GM23338 (cell line): ENCODE measurements around the gene GRIK4. TPM values are rescaled to one million over a fixed set of nuclear protein-coding genes. Genes with fewer than 3 reads are reported as not detected.

Experiments used
- ATAC-seq: fragments of 200-7000 bp; cut with Tn5 transposase; 3 replicates; pipeline ENCODE4 v1.9.1; 2020
- DNase-seq: peaks from one replicate; pipeline ENCODE4 v3.0.0-alpha.2; 2015; ENCODE audit warnings: low spot score
- H2AFZ ChIP-seq: fragments of 200-600 bp; sonication (generic); 2 replicates; pipeline ENCODE4 v1.8.0; 2016; ENCODE audit warnings: antibody characterized with exemption, mild to moderate bottlenecking, moderate library complexity
- H3F3A ChIP-seq: fragments of 200-600 bp; sonication (generic); replicated peaks from 2 replicates; pipeline ENCODE4 v1.8.0; 2017; ENCODE audit warnings: antibody characterized with exemption, mixed run types, low read depth
- H3K27ac ChIP-seq: fragments of 200-600 bp; sonication (generic); 2 replicates; pipeline ENCODE4 v1.6.1; 2016; ENCODE audit warnings: low read depth
- H3K27me3 ChIP-seq: fragments of 200-600 bp; sonication (generic); 2 replicates; pipeline ENCODE4 v1.8.0; 2016; ENCODE audit warnings: mild to moderate bottlenecking, mixed run types, moderate library complexity; ENCODE audit not compliant: insufficient read depth
- H3K36me3 ChIP-seq: fragments of 200-600 bp; sonication (generic); 2 replicates; pipeline ENCODE4 v1.8.0; 2016; ENCODE audit warnings: mild to moderate bottlenecking; ENCODE audit not compliant: insufficient read depth
- H3K4me1 ChIP-seq: fragments of 200-600 bp; sonication (generic); 2 replicates; pipeline ENCODE4 v1.8.0; 2016; ENCODE audit warnings: mild to moderate bottlenecking, moderate library complexity; ENCODE audit not compliant: insufficient read depth
- H3K4me2 ChIP-seq: fragments of 200-600 bp; sonication (generic); 2 replicates; pipeline ENCODE4 v1.7.1; 2017; ENCODE audit warnings: mixed run types
- H3K4me3 ChIP-seq: fragments of 200-600 bp; sonication (generic); 2 replicates; pipeline ENCODE4 v1.6.1; 2016; ENCODE audit warnings: mixed run types
- H3K79me2 ChIP-seq: fragments of 200-600 bp; sonication (generic); replicated peaks from 2 replicates; pipeline ENCODE4 v1.8.0; 2017; ENCODE audit warnings: mild to moderate bottlenecking; ENCODE audit not compliant: insufficient read depth
- H3K9me2 ChIP-seq: fragments of 200-600 bp; sonication (generic); 2 replicates; pipeline ENCODE4 v1.8.0; 2017; ENCODE audit not compliant: insufficient read depth
- H4K20me1 ChIP-seq: fragments of 200-600 bp; sonication (generic); replicated peaks from 2 replicates; pipeline ENCODE4 v1.8.0; 2017; ENCODE audit warnings: mild to moderate bottlenecking; ENCODE audit not compliant: insufficient read depth
- H3K27ac Mint-ChIP-seq: 2 replicates; pipeline ENCODE4 v1.8.0; 2020; ENCODE audit warnings: inconsistent platforms, mild to moderate bottlenecking, moderate library complexity, mixed read lengths
- H3K27me3 Mint-ChIP-seq: 3 replicates; pipeline ENCODE4 v1.8.0; 2022; ENCODE audit warnings: low read depth, mild to moderate bottlenecking, moderate library complexity, mixed read lengths, inconsistent platforms; ENCODE audit not compliant: insufficient read depth, poor library complexity
- H3K36me3 Mint-ChIP-seq: 3 replicates; pipeline ENCODE4 v1.8.0; 2021; ENCODE audit warnings: low read depth, mild to moderate bottlenecking, inconsistent platforms, moderate library complexity, mixed read lengths
- H3K4me1 Mint-ChIP-seq: 3 replicates; pipeline ENCODE4 v1.8.0; 2020; ENCODE audit warnings: mild to moderate bottlenecking, inconsistent platforms, mixed read lengths
- H3K4me3 Mint-ChIP-seq: 3 replicates; pipeline ENCODE4 v1.8.0; 2021; ENCODE audit warnings: moderate library complexity, mild to moderate bottlenecking, inconsistent platforms, mixed read lengths
- H3K9me3 Mint-ChIP-seq: 3 replicates; pipeline ENCODE4 v1.8.0; 2020; ENCODE audit warnings: moderate library complexity, mild to moderate bottlenecking, inconsistent platforms, mixed read lengths
- CREB1 ChIP-seq: fragments of 250-450 bp; sonication (Bioruptor Pico); IDR thresholded peaks from 2 replicates; pipeline ENCODE4 v1.5.0; 2020; ENCODE audit warnings: low read depth, mild to moderate bottlenecking, moderate library complexity
- EZH2 ChIP-seq: fragments of 200-600 bp; sonication (generic); IDR thresholded peaks from one replicate; pipeline ENCODE4 v1.8.0; 2017; ENCODE audit warnings: antibody characterized with exemption, mild to moderate bottlenecking, low read depth; ENCODE audit not compliant: unreplicated experiment
- EZH2phosphoT487 ChIP-seq: fragments of 200-600 bp; sonication (generic); IDR thresholded peaks from one replicate; pipeline ENCODE4 v1.8.1; 2018; ENCODE audit warnings: antibody characterized with exemption; ENCODE audit not compliant: unreplicated experiment
- JUNB ChIP-seq: IDR thresholded peaks from one replicate; pipeline ENCODE4 v1.6.1; 2016; ENCODE audit warnings: antibody characterized with exemption; ENCODE audit not compliant: unreplicated experiment
- NANOG ChIP-seq: IDR thresholded peaks from 2 replicates; pipeline ENCODE4 v1.6.1; 2016; ENCODE audit warnings: antibody characterized with exemption, borderline replicate concordance
- POLR2AphosphoS5 ChIP-seq: IDR thresholded peaks from 2 replicates; pipeline ENCODE4 v1.6.1; 2016; ENCODE audit warnings: antibody characterized with exemption, low read depth
- STAT1 ChIP-seq: IDR thresholded peaks from one replicate; pipeline ENCODE4 v1.6.1; 2016; ENCODE audit warnings: antibody characterized with exemption; ENCODE audit not compliant: unreplicated experiment
- ZNF114 ChIP-seq: fragments of 250-450 bp; sonication (Bioruptor Pico); IDR thresholded peaks from 2 replicates; pipeline ENCODE4 v1.5.0; 2020; ENCODE audit warnings: mild to moderate bottlenecking, moderate library complexity
- ZNF331 ChIP-seq: fragments of 250-450 bp; sonication (Bioruptor Pico); IDR thresholded peaks from 2 replicates; pipeline ENCODE4 v1.5.0; 2020; ENCODE audit warnings: low read depth, mild to moderate bottlenecking, moderate library complexity
- polyA plus RNA-seq: library from polyadenylated mRNA; unstranded; fragments of >200 nt; fragmentation: Nextera tagmentation; extraction: Ambion mirVana; gene quantifications from 2 replicates; pipeline ENCODE4 v1.2.1, GENCODE V29; 2016
- total RNA-seq: library from RNA; depleted of rRNA; stranded (reverse); fragments of >200 nt; shearing (Covaris generic); gene quantifications from 2 replicates; pipeline ENCODE4 v1.2.3, GENCODE V29; 2014
- TF ChIP-seq, protein P1 (sequence below): fragments of 250-450 bp; sonication (Bioruptor Pico); IDR thresholded peaks from 2 replicates; pipeline ENCODE4 v1.5.0; 2020; ENCODE audit warnings: mild to moderate bottlenecking, moderate library complexity
- TF ChIP-seq, protein P2 (sequence below), 2 experiments: fragments of 200-600 bp in 1 of 2; sonication (generic) in 1 of 2; conservative IDR thresholded peaks; 2 replicates each; pipeline versions ENCODE4 v1.5.1 to v1.6.1; 2016 to 2017; ENCODE audit warnings: antibody characterized with exemption in 2 of 2, low read depth in 2 of 2, mild to moderate bottlenecking in 2 of 2, moderate library complexity in 1 of 2
- TF ChIP-seq, protein P3 (sequence below): IDR thresholded peaks from 2 replicates; pipeline ENCODE4 v1.6.1; 2016; ENCODE audit warnings: antibody characterized with exemption
- TF ChIP-seq, protein P4 (sequence below): IDR thresholded peaks from one replicate; pipeline ENCODE4 v1.6.1; 2018; ENCODE audit warnings: antibody characterized with exemption; ENCODE audit not compliant: unreplicated experiment

Gene GRIK4
- total and polyA plus RNA-seq, 2 experiments from 2014 or later: 0.63 to 2.2 TPM

DNA sequence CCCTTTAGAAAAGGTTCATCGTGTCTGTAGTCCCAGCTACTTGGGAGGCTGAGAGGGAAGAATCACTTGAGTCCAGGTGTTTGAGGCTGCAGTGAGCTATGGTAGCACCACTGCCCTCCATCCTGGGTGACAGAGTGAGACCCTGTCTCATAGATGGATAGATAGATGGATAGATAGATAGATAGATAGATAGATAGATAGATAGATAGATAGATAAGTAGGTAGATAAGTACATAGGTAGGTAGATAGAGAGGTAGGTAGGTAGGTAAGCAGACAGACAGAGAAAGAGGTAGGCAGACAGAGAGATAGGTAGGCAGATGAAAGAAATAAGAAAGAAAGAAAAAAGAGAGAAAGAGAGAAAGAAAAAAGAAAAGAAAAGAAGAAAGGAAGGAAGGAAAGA, 156.4 kb downstream of the GRIK4 start:
- Histone ChIP-seq H3K36me3 (no peaks in the 10 kb centered on the region; the same call in 1 of the 2 replicates), H3K79me2 (no peaks in the 10 kb centered on the region), H3K9me2 (no peaks in the 10 kb centered on the region), H4K20me1 (peaks cover 2% of the 10 kb centered on the region; the same call in 1 of the 2 replicates), H3K4me2 (no peak overlapping the region), H3K4me3 (no peak overlapping the region), H3K27ac (no peak overlapping the region), H3K4me1 (no peaks in the 10 kb centered on the region; the same call in 1 of the 2 replicates), H3F3A (no peaks in the 10 kb centered on the region), H2AFZ (no peak overlapping the region), H3K27me3 (no peaks in the 10 kb centered on the region)
- ATAC-seq: no peak
- TF ChIP-seq EZH2: no peak
- TF ChIP-seq, protein P1, sequence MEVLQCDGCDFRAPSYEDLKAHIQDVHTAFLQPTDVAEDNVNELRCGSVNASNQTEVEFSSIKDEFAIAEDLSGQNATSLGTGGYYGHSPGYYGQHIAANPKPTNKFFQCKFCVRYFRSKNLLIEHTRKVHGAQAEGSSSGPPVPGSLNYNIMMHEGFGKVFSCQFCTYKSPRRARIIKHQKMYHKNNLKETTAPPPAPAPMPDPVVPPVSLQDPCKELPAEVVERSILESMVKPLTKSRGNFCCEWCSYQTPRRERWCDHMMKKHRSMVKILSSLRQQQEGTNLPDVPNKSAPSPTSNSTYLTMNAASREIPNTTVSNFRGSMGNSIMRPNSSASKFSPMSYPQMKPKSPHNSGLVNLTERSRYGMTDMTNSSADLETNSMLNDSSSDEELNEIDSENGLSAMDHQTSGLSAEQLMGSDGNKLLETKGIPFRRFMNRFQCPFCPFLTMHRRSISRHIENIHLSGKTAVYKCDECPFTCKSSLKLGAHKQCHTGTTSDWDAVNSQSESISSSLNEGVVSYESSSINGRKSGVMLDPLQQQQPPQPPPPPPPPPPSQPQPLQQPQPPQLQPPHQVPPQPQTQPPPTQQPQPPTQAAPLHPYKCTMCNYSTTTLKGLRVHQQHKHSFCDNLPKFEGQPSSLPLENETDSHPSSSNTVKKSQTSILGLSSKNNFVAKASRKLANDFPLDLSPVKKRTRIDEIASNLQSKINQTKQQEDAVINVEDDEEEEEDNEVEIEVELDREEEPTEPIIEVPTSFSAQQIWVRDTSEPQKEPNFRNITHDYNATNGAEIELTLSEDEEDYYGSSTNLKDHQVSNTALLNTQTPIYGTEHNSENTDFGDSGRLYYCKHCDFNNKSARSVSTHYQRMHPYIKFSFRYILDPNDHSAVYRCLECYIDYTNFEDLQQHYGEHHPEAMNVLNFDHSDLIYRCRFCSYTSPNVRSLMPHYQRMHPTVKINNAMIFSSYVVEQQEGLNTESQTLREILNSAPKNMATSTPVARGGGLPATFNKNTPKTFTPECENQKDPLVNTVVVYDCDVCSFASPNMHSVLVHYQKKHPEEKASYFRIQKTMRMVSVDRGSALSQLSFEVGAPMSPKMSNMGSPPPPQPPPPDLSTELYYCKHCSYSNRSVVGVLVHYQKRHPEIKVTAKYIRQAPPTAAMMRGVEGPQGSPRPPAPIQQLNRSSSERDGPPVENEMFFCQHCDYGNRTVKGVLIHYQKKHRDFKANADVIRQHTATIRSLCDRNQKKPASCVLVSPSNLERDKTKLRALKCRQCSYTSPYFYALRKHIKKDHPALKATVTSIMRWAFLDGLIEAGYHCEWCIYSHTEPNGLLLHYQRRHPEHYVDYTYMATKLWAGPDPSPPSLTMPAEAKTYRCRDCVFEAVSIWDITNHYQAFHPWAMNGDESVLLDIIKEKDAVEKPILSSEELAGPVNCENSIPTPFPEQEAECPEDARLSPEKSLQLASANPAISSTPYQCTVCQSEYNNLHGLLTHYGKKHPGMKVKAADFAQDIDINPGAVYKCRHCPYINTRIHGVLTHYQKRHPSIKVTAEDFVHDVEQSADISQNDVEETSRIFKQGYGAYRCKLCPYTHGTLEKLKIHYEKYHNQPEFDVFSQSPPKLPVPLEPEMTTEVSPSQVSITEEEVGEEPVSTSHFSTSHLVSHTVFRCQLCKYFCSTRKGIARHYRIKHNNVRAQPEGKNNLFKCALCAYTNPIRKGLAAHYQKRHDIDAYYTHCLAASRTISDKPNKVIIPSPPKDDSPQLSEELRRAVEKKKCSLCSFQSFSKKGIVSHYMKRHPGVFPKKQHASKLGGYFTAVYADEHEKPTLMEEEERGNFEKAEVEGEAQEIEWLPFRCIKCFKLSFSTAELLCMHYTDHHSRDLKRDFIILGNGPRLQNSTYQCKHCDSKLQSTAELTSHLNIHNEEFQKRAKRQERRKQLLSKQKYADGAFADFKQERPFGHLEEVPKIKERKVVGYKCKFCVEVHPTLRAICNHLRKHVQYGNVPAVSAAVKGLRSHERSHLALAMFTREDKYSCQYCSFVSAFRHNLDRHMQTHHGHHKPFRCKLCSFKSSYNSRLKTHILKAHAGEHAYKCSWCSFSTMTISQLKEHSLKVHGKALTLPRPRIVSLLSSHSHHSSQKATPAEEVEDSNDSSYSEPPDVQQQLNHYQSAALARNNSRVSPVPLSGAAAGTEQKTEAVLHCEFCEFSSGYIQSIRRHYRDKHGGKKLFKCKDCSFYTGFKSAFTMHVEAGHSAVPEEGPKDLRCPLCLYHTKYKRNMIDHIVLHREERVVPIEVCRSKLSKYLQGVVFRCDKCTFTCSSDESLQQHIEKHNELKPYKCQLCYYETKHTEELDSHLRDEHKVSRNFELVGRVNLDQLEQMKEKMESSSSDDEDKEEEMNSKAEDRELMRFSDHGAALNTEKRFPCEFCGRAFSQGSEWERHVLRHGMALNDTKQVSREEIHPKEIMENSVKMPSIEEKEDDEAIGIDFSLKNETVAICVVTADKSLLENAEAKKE (CRISPR knock-in tag): no peak
- TF ChIP-seq, protein P2, sequence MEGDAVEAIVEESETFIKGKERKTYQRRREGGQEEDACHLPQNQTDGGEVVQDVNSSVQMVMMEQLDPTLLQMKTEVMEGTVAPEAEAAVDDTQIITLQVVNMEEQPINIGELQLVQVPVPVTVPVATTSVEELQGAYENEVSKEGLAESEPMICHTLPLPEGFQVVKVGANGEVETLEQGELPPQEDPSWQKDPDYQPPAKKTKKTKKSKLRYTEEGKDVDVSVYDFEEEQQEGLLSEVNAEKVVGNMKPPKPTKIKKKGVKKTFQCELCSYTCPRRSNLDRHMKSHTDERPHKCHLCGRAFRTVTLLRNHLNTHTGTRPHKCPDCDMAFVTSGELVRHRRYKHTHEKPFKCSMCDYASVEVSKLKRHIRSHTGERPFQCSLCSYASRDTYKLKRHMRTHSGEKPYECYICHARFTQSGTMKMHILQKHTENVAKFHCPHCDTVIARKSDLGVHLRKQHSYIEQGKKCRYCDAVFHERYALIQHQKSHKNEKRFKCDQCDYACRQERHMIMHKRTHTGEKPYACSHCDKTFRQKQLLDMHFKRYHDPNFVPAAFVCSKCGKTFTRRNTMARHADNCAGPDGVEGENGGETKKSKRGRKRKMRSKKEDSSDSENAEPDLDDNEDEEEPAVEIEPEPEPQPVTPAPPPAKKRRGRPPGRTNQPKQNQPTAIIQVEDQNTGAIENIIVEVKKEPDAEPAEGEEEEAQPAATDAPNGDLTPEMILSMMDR (conservative IDR thresholded peaks at IDR 0.05; ENCODE audit: low read depth in 2 of 2): no peak
- TF ChIP-seq, protein P3, sequence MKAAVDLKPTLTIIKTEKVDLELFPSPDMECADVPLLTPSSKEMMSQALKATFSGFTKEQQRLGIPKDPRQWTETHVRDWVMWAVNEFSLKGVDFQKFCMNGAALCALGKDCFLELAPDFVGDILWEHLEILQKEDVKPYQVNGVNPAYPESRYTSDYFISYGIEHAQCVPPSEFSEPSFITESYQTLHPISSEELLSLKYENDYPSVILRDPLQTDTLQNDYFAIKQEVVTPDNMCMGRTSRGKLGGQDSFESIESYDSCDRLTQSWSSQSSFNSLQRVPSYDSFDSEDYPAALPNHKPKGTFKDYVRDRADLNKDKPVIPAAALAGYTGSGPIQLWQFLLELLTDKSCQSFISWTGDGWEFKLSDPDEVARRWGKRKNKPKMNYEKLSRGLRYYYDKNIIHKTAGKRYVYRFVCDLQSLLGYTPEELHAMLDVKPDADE: no peak
- no peak for TF ChIP-seq CREB1
- TF ChIP-seq NANOG: no peak
- TF ChIP-seq ZNF331: no peak
- no peak for TF ChIP-seq EZH2phosphoT487
- TF ChIP-seq JUNB: no peak
- no peak for TF ChIP-seq STAT1
- no peak for TF ChIP-seq ZNF114 (CRISPR knock-in tag)
- no peak for TF ChIP-seq POLR2AphosphoS5
- TF ChIP-seq, protein P4, sequence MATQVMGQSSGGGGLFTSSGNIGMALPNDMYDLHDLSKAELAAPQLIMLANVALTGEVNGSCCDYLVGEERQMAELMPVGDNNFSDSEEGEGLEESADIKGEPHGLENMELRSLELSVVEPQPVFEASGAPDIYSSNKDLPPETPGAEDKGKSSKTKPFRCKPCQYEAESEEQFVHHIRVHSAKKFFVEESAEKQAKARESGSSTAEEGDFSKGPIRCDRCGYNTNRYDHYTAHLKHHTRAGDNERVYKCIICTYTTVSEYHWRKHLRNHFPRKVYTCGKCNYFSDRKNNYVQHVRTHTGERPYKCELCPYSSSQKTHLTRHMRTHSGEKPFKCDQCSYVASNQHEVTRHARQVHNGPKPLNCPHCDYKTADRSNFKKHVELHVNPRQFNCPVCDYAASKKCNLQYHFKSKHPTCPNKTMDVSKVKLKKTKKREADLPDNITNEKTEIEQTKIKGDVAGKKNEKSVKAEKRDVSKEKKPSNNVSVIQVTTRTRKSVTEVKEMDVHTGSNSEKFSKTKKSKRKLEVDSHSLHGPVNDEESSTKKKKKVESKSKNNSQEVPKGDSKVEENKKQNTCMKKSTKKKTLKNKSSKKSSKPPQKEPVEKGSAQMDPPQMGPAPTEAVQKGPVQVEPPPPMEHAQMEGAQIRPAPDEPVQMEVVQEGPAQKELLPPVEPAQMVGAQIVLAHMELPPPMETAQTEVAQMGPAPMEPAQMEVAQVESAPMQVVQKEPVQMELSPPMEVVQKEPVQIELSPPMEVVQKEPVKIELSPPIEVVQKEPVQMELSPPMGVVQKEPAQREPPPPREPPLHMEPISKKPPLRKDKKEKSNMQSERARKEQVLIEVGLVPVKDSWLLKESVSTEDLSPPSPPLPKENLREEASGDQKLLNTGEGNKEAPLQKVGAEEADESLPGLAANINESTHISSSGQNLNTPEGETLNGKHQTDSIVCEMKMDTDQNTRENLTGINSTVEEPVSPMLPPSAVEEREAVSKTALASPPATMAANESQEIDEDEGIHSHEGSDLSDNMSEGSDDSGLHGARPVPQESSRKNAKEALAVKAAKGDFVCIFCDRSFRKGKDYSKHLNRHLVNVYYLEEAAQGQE: no peak
- Mint-ChIP-seq H3K9me3 (peaks cover 3% of the 10 kb centered on the region; the same call in 1 of the 3 replicates), H3K4me1 (peaks cover 9% of the 10 kb centered on the region), H3K36me3 (no peaks in the 10 kb centered on the region; the same call in 2 of the 3 replicates), H3K27me3 (peaks cover 3% of the 10 kb centered on the region), H3K4me3 (no peak overlapping the region), H3K27ac (no peak overlapping the region)
- DNase-seq: no peak
